T-cell (primary cell): ENCODE data around the gene IL10RB. TPM values are rescaled to one million over a fixed set of nuclear protein-coding genes. Genes with fewer than 3 reads are reported as not detected.
A peak's percentile ranks its signal among the peaks of the same experiment; 100 is the strongest.

Experiments used
- ATAC-seq, 4 experiments: fragments of 200-7000 bp in 3 of 4; fragments of 150-1000 bp in 1 of 4; cut with Tn5 transposase; replicated peaks in 1 of 4; 1 replicate in 3 of 4; 2 replicates in 1 of 4; pipeline ENCODE4 v1.10.0; 2021; ENCODE audit warnings: moderate library complexity in 3 of 4, mild to moderate bottlenecking in 2 of 4, moderate number of reproducible peaks in 1 of 4
- CTCF ChIA-PET, 2 donors: fragments of 300-600 bp; sonication (Branson Sonifier 250); formaldehyde crosslinking; loops; one replicate each; lab custom pipeline; 2022; ENCODE audit warnings: antibody characterized with exemption in 2 of 2; lab: Charles Lee
- POLR2A ChIA-PET, 2 donors: fragments of 300-600 bp; sonication (Branson Sonifier 250); formaldehyde crosslinking; loops; one replicate each; lab custom pipeline; 2022; ENCODE audit warnings: antibody characterized with exemption in 2 of 2; lab: Charles Lee
- DNase-seq, 35 experiments: peaks; one replicate each; pipeline versions ENCODE4 v3.0.0 to v3.0.0-alpha.2; 2013 to 2023
- H3K27ac ChIP-seq: one replicate; pipeline ENCODE4 v1.5.1; 2013; ENCODE audit warnings: low read length
- H3K27me3 ChIP-seq, 2 experiments: replicated peaks in 1 of 2; 1 replicate in 1 of 2; 2 replicates in 1 of 2; pipeline versions ENCODE4 v1.6.1 to v1.7.0; 2013; ENCODE audit warnings: low read length in 1 of 2, mixed read lengths in 1 of 2; ENCODE audit not compliant: control insufficient read depth in 2 of 2, insufficient read depth in 2 of 2; ENCODE audit errors: extremely low read depth in 1 of 2
- H3K36me3 ChIP-seq, 2 donors: 1 replicate in 1 of 2; 2 replicates in 1 of 2; pipeline versions ENCODE4 v1.6.1 to v1.7.0; 2013; ENCODE audit warnings: low read length in 1 of 2; ENCODE audit not compliant: control insufficient read depth in 2 of 2, insufficient read depth in 1 of 2; ENCODE audit errors: extremely low read depth in 1 of 2
- H3K4me1 ChIP-seq, 2 experiments: 1 replicate in 1 of 2; 2 replicates in 1 of 2; pipeline versions ENCODE4 v1.6.1 to v1.7.0; 2013; ENCODE audit warnings: low read length in 2 of 2, mixed read lengths in 1 of 2; ENCODE audit not compliant: insufficient read depth in 2 of 2, control insufficient read depth in 1 of 2; ENCODE audit errors: extremely low read depth in 1 of 2
- H3K4me3 ChIP-seq, 2 donors: 1 replicate in 1 of 2; 2 replicates in 1 of 2; pipeline versions ENCODE4 v1.5.1 to v1.7.0; 2013; ENCODE audit warnings: mild to moderate bottlenecking in 2 of 2, low read length in 1 of 2, moderate library complexity in 1 of 2; ENCODE audit not compliant: control insufficient read depth in 1 of 2; ENCODE audit errors: extremely low read depth in 1 of 2
- H3K9me3 ChIP-seq: 2 replicates; pipeline ENCODE4 v1.7.0; 2013
- H3K27ac Mint-ChIP-seq, 2 donors: one replicate each; pipeline ENCODE4 v1.8.0; 2020 to 2021; ENCODE audit warnings: mild to moderate bottlenecking in 2 of 2, mixed read lengths in 2 of 2
- H3K27me3 Mint-ChIP-seq, 2 donors: one replicate each; pipeline ENCODE4 v1.8.0; 2021 to 2022; ENCODE audit warnings: mixed read lengths in 2 of 2
- H3K36me3 Mint-ChIP-seq: one replicate; pipeline ENCODE4 v1.8.0; 2021; ENCODE audit warnings: mixed read lengths
- H3K4me1 Mint-ChIP-seq, 3 donors: one replicate each; pipeline ENCODE4 v1.8.0; 2020 to 2022; ENCODE audit warnings: mixed read lengths in 3 of 3, mild to moderate bottlenecking in 1 of 3
- H3K4me3 Mint-ChIP-seq, 3 donors: one replicate each; pipeline ENCODE4 v1.8.0; 2020 to 2022; ENCODE audit warnings: mild to moderate bottlenecking in 3 of 3, mixed read lengths in 3 of 3, moderate library complexity in 3 of 3
- H3K9me3 Mint-ChIP-seq, 3 donors: one replicate each; pipeline ENCODE4 v1.8.0; 2020 to 2022; ENCODE audit warnings: mixed read lengths in 3 of 3
- WGBS: methylation state at CpG from one replicate; pipeline ENCODE4 v1.1.5; 2013; ENCODE audit warnings: missing lambda C conversion rate; ENCODE audit not compliant: insufficient coverage; 5-methylcytosine and 5-hydroxymethylcytosine counted together
- total RNA-seq, 35 experiments: library from RNA in 6 of 35; stranded (reverse) in 6 of 35; fragments of 120-200 nt in 1 of 35; gene quantifications; one replicate each; pipeline versions ENCODE4 v1.2.1 to v1.2.4 and lab custom pipeline; 2013 to 2026

Gene IL10RB
- total RNA-seq, 5 donors from 2014 or later (not counting 1 experiment from before 2014, with no cell fraction given), result 19.5 to 29.6 (median 25.6) TPM

DNA sequence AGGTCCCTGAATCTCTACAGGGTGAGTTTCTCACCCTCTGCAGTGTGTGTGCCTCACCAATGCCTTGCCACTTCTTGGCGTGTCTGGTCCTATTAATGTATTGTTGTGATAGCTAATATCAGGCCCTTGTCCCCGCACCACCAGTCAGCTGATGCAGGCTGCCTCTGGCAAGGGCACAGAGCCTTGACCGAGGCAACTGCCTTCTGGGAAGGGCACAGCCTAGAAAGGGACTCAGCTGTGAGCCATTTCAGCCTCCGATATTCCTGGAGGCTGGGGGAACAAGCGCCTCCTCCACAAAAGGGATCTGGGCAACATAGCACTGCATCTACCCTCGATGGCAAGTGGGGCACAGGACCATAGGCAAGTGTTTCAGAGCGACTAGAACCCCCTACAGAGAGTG, 27.0 kb downstream of the IL10RB start:
- no peak overlapping the region for H3K27ac ChIP-seq
- peaks cover 41% of the 10 kb centered on the region for H3K36me3 Mint-ChIP-seq
- H3K4me3 Mint-ChIP-seq, result peak overlapping the region in 1 of 3 donors; percentile 75
- peaks cover 10 to 51% of the 10 kb centered on the region in 2 donors for H3K36me3 ChIP-seq
- peaks cover 7 to 22% of the 10 kb centered on the region in 2 experiments for H3K4me1 ChIP-seq
- no peaks in the 10 kb centered on the region for H3K9me3 Mint-ChIP-seq
- peaks cover 33 to 39% (median 34%) of the 10 kb centered on the region in 3 donors for H3K4me1 Mint-ChIP-seq
- no peaks in the 10 kb centered on the region for H3K27me3 Mint-ChIP-seq
- no peaks in the 10 kb centered on the region for H3K27me3 ChIP-seq
- 95% methylated on average over 6 of the region's 7 CpGs for WGBS
- DNase-seq (no peak), ATAC-seq (peak in 1 of 4 experiments; percentile 10)
- H3K9me3 ChIP-seq, result no peaks in the 10 kb centered on the region
- CTCF ChIA-PET, result no interaction called here
- H3K4me3 ChIP-seq, result no peak overlapping the region
- POLR2A ChIA-PET, result interaction anchor here in 1 of 2 donors (1.1 kb wide), 1 partner anchor 68 kb away, joined by 3 read pairs; no protein-coding TSS in a partner anchor
- H3K27ac Mint-ChIP-seq, result peak overlapping the region; percentile 91 to 95

DNA sequence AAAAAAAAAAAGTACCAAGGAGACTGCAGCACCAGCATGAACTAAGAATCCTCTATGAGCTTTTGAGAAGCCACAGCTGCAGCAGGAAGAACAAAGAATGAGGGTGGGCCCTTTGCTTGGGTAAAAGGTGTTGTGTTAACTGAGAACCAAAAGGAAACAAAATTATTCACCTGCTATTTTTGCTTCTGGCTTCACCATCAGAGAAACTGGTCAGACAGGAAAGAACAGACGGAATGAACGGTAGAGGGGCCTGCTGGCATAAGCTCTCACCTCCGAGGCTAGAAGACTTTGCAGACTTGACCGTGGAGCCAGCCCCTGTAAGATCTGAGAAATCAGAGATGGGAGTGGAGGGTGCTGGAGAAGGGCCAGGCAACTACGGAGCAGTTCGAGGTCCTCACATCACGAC, 27.6 kb downstream of the IL10RB start:
- ChIA-PET CTCF (no interaction called here), POLR2A (interaction anchor here in 1 of 2 donors (0.6 to 1.1 kb wide), 2 partner anchors 68 to 69 kb away, joined by 3 to 5 read pairs; no protein-coding TSS in a partner anchor)
- H3K4me3 Mint-ChIP-seq, result peak overlapping the region; percentile 22 to 75 (median 41)
- H3K4me1 Mint-ChIP-seq, result peaks cover 36 to 46% (median 39%) of the 10 kb centered on the region in 3 donors
- Histone ChIP-seq H3K27ac (no peak overlapping the region), H3K9me3 (no peaks in the 10 kb centered on the region), H3K27me3 (no peaks in the 10 kb centered on the region), H3K36me3 (peaks cover 10 to 44% of the 10 kb centered on the region in 2 donors), H3K4me1 (peaks cover 10 to 26% of the 10 kb centered on the region in 2 experiments), H3K4me3 (no peak overlapping the region)
- no peaks in the 10 kb centered on the region for H3K27me3 Mint-ChIP-seq
- peak; percentile 85 to 94 (median 90) for ATAC-seq
- peaks cover 34% of the 10 kb centered on the region for H3K36me3 Mint-ChIP-seq
- H3K9me3 Mint-ChIP-seq, result no peaks in the 10 kb centered on the region
- DNase-seq, result peak in 16 of 35 experiments; percentile 5 to 52 (median 24)
- WGBS, result 66% methylated on average over 4 of the region's 7 CpGs
- H3K27ac Mint-ChIP-seq, result peak overlapping the region; percentile 91 to 95

DNA sequence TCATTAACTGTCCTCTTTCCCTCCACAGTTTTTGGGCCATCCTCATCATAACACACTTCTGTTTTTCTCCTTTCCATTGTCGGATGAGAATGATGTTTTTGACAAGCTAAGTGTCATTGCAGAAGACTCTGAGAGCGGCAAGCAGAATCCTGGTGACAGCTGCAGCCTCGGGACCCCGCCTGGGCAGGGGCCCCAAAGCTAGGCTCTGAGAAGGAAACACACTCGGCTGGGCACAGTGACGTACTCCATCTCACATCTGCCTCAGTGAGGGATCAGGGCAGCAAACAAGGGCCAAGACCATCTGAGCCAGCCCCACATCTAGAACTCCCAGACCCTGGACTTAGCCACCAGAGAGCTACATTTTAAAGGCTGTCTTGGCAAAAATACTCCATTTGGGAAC, 30.0 kb downstream of the IL10RB start:
- no peaks in the 10 kb centered on the region for H3K9me3 Mint-ChIP-seq
- Histone ChIP-seq H3K36me3 (peaks cover 0 to 30% of the 10 kb centered on the region in 2 donors), H3K27me3 (no peaks in the 10 kb centered on the region), H3K4me3 (no peak overlapping the region), H3K9me3 (no peaks in the 10 kb centered on the region), H3K27ac (no peak overlapping the region), H3K4me1 (peaks cover 27 to 49% of the 10 kb centered on the region in 2 experiments)
- no peak overlapping the region for H3K4me3 Mint-ChIP-seq
- peaks cover 58 to 69% (median 58%) of the 10 kb centered on the region in 3 donors for H3K4me1 Mint-ChIP-seq
- ATAC-seq (no peak), DNase-seq (no peak)
- H3K27ac Mint-ChIP-seq, result peak overlapping the region; percentile 15 to 55
- CTCF ChIA-PET, result interaction anchor here in 1 of 2 donors (1.1 kb wide), 1 partner anchor 12 kb away, joined by 4 read pairs; no protein-coding TSS in a partner anchor
- H3K27me3 Mint-ChIP-seq, result no peaks in the 10 kb centered on the region
- POLR2A ChIA-PET, result interaction anchor here in 1 of 2 donors (0.7 kb wide), 1 partner anchor 167 kb away, joined by 17 read pairs; no protein-coding TSS in a partner anchor
- 96% methylated on average over 6 of the region's 6 CpGs for WGBS
- H3K36me3 Mint-ChIP-seq, result peaks cover 28% of the 10 kb centered on the region

DNA sequence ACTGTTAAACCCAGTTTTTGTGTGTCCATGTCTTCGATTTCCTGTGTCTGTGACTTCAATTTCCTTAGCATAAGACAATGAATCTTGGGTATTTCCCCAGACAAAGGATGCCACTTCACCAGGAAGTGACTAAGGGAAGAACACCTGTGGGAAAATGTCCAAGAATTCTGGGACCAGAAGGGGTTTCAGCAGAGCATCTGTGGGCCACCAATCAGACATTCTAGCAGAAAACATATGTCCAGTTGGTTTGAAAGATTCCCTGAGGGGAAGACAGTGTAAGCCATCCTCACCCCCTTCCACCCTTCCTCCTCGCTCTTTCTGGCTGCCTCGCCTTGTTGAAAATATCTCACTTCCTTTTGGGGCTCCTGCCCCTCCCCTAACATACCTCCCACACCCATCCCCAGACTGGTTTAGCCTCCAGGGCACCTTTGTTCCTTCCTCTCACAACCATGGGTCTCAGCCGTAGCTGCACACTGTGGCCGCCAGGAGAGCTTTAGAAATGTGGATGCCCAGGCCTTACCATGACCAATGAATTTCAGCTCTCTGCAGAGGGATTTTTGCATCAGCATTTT, 33.1 kb downstream of the IL10RB start:
- ChIA-PET CTCF (interaction anchor here in 1 of 2 donors (1.0 to 1.1 kb wide), 2 partner anchors 99 to 146 kb away, joined by 3 to 8 read pairs; no protein-coding TSS in a partner anchor), POLR2A (interaction anchor here in 1 of 2 donors (0.6 kb wide), 1 partner anchor 15 kb away, joined by 3 read pairs; no protein-coding TSS in a partner anchor)
- H3K27me3 ChIP-seq, result no peaks in the 10 kb centered on the region
- Mint-ChIP-seq H3K9me3 (no peaks in the 10 kb centered on the region), H3K27ac (peak overlapping the region; percentile 88 to 95), H3K4me3 (peak overlapping the region; percentile 46 to 70 (median 65)), H3K4me1 (peaks cover 43 to 61% (median 58%) of the 10 kb centered on the region in 3 donors), H3K27me3 (no peaks in the 10 kb centered on the region), H3K36me3 (peaks cover 13% of the 10 kb centered on the region)
- peak overlapping the region in 1 of 2 donors; percentile 32 for H3K4me3 ChIP-seq
- ATAC-seq, result peak; percentile 85 to 95 (median 92)
- peak overlapping the region; percentile 62 for H3K27ac ChIP-seq
- no peaks in the 10 kb centered on the region for H3K9me3 ChIP-seq
- DNase-seq, result peak; percentile 7 to 57 (median 30)
- peaks cover 28 to 38% of the 10 kb centered on the region in 2 experiments for H3K4me1 ChIP-seq
- H3K36me3 ChIP-seq, result peaks cover 0 to 7% of the 10 kb centered on the region in 2 donors
- WGBS, result 18% methylated on average over 5 of the region's 5 CpGs

DNA sequence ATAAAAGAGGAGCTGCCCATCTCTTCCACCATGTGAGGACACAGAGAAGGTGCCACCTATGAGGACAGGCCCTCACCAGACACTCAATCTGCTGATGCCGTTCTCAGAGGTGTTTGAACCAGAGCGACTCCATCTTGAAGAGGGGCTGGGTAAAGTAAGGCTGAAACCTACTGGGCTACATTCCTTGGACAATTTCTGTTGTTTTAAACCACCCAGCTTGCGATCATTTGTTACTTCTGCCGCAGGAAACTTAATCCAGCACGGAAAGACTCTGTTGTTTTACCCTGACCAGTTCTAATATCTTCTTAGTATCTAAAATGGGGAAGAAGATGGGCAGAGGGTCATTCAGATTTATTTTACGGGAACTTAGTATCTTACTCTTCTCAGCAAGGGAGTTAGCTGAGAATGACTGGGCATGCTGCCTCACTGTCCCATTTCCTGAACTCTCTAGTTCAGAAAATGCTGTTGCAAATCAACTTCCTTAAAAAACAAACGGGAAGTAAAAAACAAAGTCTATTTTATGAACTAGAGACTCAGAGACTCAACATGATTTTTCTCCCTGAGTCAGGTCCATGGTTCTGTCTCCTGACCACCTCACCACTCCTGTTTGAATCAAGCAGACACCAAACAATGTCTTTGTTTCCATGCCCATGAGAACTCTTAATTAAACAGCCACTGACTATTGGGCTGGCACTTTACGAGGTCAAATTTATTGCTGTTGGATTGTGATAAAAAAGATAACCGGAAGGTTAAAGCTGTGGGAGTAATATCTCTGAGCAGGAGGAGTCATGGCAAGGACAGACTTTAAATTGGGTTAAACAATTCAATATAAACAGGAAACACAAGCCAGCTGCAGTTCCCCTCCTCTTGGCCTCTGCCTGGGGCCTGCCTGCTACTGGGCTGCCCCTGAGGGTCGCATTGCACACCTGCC, 34.8 kb downstream of the IL10RB start:
- H3K36me3 ChIP-seq, result peaks cover 0 to 6% of the 10 kb centered on the region in 2 donors
- Mint-ChIP-seq H3K36me3 (peaks cover 6% of the 10 kb centered on the region), H3K4me1 (peaks cover 47 to 65% (median 58%) of the 10 kb centered on the region in 3 donors), H3K9me3 (no peaks in the 10 kb centered on the region), H3K27me3 (no peaks in the 10 kb centered on the region), H3K4me3 (peak overlapping the region in 2 of 3 donors; percentile 41 to 70), H3K27ac (peak overlapping the region; percentile 73 to 92)
- H3K9me3 ChIP-seq, result no peaks in the 10 kb centered on the region
- WGBS, result 0% methylated on average over 1 of the region's 10 CpGs
- peak overlapping the region; percentile 6 for H3K27ac ChIP-seq
- peaks cover 28 to 35% of the 10 kb centered on the region in 2 experiments for H3K4me1 ChIP-seq
- ATAC-seq (peak in 1 of 4 experiments; percentile 27), DNase-seq (peak in 1 of 35 experiments; percentile 13)
- ChIA-PET POLR2A (interaction anchor here in 1 of 2 donors (0.6 kb wide), 1 partner anchor 192 kb away, joined by 3 read pairs; no protein-coding TSS in a partner anchor), CTCF (no interaction called here)
- H3K4me3 ChIP-seq, result no peak overlapping the region
- no peaks in the 10 kb centered on the region for H3K27me3 ChIP-seq
